ENCODE results near the gene PXDN.

Gene PXDN

DNA sequence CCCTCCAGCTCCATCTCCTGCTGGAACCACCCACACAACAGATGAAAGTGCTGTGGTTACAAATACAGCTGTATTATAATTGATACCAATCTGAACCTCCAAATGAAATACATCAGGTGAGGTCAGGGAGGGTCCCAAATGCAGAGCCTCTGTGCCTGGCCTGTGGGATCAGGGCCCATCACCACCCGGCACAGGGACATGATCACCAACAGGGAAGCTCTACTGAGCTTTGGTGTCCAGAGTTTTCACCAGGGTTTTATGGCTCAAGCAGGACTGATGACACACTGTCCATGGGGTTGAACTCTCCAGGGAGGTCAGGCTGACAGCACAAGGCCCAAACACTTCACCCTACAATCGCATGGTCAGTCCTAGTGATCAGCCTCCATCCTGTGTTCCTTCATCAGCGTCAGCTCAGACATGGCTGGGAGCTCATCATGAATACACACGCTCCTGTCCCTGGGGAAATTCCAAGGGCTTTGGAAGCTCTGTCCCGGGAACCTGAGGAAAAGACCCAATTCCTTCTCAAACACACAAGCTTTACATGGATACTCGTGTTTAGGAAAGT lies 3.9 kb upstream of the PXDN start:
- Mint-ChIP-seq H3K36me3 (ENCODE audit: insufficient read depth) (no peaks in the 10 kb centered on the region), H3K27me3 (peaks cover 32% of the 10 kb centered on the region), H3K4me3 (no peak overlapping the region), H3K4me1 (no peaks in the 10 kb centered on the region), H3K9me3 (no peaks in the 10 kb centered on the region), H3K27ac (ENCODE audit: low read depth) (no peak overlapping the region)
- no peak for DNase-seq (ENCODE audit: low spot score in 2 of 2)
- ATAC-seq (replicated peaks; ENCODE audit: extremely low read depth, poor library complexity, severe bottlenecking), result no peak

DNA sequence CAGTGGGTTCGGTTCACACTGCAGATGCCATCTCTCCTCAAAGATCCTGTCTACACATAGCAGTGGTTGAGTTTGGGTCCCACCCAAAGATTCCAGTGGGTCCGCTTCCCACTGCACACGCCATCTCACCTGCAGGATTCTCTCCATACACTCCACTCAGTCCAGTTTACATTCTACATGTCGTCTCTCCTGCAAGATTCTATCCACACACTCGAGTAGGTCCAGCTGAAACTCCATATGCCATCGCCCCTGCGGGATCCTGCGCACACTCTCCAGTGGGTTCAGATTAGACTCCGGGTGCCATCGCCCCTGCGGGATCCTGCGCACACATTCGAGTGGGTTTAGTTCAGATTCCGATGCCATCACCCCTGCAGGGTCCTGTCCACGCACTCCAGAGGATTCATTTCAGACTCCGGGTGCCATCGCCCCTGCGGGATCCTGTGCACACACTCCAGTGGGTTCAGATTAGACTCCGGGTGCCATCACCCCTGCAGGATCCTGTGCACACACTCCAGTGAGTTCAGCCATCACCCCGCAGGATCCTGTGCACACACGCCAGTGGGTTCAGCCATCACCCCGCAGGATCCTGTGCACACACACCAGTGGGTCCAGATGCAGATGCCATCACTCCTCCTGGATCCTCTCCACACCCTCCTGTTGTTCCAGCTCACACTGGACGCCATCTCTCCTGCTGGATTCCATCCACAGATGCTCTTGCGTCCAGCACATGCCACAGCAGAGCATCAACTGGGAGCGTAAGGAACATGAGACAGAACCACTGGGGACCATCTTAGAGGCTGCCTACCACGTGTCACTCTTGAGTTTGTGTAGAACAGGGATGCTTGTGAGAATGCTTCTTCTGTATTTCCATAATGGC lies 3.0 kb upstream of the PXDN start:
- H3K4me3 Mint-ChIP-seq, result no peak overlapping the region
- H3K27me3 Mint-ChIP-seq, result peaks cover 33% of the 10 kb centered on the region
- H3K4me1 Mint-ChIP-seq, result no peaks in the 10 kb centered on the region
- no peak overlapping the region for H3K27ac Mint-ChIP-seq (ENCODE audit: low read depth)
- ATAC-seq (replicated peaks; ENCODE audit: extremely low read depth, poor library complexity, severe bottlenecking) (no peak), DNase-seq (ENCODE audit: low spot score in 2 of 2) (no peak)
- H3K9me3 Mint-ChIP-seq, result no peaks in the 10 kb centered on the region
- H3K36me3 Mint-ChIP-seq (ENCODE audit: insufficient read depth), result no peaks in the 10 kb centered on the region

DNA sequence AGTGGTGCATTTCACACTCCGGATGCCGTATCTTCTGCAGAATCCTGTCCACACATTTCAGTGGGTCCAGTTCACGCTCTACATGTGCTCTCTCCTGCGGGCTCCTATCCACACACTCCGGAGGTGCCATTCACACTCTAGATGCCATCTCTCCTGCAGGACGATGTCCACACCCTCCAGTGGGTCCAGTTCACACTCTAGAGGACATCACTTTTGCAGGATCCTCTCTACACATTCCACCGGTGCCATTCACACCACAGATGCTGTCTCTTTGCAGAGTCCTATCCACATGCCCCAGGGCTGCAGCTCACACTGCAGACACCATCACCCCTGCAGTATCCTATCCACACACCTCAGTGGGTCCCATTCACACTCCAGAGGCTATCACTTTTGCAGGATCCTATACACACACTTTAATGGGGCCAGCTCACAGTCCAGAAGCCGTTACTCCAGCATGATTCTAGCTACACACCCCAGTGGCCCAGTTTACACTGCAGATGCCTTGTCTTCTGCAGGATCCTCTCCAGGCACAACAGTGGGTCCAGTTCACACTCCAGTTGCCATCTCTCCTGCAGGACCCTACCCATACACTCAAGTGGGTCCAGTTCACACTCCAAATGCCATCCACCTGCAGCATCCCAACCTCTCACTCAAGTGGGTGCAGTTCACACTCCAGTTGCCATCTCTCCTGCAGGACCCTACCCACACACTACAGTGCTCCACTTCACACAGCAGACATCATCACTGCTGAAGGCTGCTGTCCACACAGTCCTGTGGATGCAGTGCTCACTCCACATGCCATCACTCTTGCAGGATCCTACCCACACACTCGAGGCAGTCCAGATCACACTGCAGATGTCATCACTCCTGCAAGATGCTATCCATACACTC lies 2.1 kb upstream of the PXDN start:
- Mint-ChIP-seq H3K36me3 (ENCODE audit: insufficient read depth) (no peaks in the 10 kb centered on the region), H3K4me3 (no peak overlapping the region), H3K27me3 (peaks cover 37% of the 10 kb centered on the region), H3K4me1 (no peaks in the 10 kb centered on the region), H3K27ac (ENCODE audit: low read depth) (no peak overlapping the region), H3K9me3 (no peaks in the 10 kb centered on the region)
- DNase-seq (ENCODE audit: low spot score in 2 of 2) (no peak), ATAC-seq (replicated peaks; ENCODE audit: extremely low read depth, poor library complexity, severe bottlenecking) (no peak)

DNA sequence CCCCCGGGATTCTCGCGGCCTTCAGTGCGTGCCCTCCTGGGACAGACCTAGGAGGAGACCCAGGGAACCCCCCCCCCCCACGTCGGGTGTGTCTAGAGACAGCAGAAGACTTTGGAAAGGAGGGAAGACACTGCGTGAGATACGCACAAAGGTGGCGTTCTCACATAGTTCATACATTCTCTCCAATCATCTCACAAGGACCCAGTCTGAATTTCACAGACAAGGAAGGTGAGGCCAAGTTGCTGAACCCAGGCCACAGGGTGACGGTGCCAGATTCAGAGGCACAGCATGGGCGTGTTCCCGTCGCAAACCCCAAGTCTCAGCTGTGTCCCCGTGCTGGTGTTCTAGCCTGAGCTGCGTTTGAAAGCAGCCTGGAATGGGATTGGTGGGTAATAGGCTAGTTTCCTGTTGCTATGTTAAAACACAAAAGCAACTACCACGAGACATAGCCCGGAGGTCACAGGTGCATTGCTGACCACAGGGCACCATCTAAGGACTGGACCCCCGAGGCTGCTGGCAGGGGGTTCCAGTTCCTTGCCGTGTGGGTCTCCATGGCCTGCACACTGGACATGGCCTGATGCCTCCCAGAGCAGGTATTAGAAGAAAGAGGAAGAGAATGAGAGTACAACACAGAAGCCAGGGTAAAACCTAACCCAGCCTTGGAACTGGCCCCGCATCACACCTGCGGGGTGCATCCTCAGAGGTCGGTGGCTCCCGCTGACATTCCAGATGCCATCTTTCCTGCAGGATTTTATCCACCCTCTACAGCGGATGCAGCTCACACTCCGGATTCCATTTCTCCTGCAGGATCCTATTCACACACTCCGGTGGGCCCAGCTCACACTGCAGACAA lies 1.1 kb upstream of the PXDN start:
- H3K4me3 Mint-ChIP-seq, result no peak overlapping the region
- DNase-seq (ENCODE audit: low spot score in 2 of 2), result no peak
- H3K27me3 Mint-ChIP-seq, result peaks cover 38% of the 10 kb centered on the region
- no peak for ATAC-seq (replicated peaks; ENCODE audit: extremely low read depth, poor library complexity, severe bottlenecking)
- no peak overlapping the region for H3K27ac Mint-ChIP-seq (ENCODE audit: low read depth)
- no peaks in the 10 kb centered on the region for H3K4me1 Mint-ChIP-seq
- no peaks in the 10 kb centered on the region for H3K36me3 Mint-ChIP-seq (ENCODE audit: insufficient read depth)
- H3K9me3 Mint-ChIP-seq, result no peaks in the 10 kb centered on the region

- Mint-ChIP-seq H3K27me3 (peaks cover 38% of the 10 kb centered on the region), H3K4me3 (no peak overlapping the region), H3K4me1 (no peaks in the 10 kb centered on the region), H3K9me3 (no peaks in the 10 kb centered on the region), H3K36me3 (ENCODE audit: insufficient read depth) (no peaks in the 10 kb centered on the region), H3K27ac (ENCODE audit: low read depth) (no peak overlapping the region)
- no peak for ATAC-seq (replicated peaks; ENCODE audit: extremely low read depth, poor library complexity, severe bottlenecking)
- no peak for DNase-seq (ENCODE audit: low spot score in 2 of 2)
Observed at GRCh38 chr2:1744151-1744445, 217 bp downstream of the PXDN start.

DNA sequence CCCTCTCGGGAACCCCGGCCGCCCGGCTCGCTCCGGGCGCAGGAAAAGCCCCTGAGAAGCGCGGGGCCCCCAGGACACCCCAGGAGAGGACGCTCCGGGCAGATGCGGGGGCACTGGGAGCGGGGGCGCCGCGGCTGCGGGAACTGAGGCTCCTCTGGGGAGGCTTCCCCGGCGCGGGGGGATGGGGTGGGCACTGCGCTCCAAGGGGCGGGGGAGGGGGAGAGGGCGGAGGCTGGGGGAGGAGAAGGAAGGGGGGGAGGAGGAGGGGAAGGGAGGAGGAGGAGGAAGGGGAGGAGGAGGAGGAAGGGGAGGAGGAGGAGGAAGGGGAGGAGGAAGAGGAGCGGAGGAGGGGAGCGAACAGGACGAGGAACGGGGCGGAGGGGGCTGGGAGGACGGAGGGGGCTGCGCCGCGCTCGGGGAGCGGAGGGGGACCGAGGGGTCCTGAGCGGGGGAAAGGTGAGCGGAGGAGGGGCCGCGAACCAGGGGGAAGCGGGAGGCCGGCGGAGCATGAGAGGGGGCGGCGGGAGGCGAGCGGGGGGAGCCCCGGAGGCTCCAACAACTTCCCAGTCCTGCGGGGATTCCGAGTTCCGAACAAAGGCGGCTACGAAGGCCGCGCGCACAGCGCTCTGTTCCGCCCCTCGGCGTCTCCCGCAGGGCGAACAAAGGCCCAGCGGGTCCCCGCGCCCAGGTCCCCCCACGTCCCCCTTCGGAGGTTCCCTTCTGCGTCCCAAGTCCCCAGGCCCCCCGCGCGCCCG lies 742 bp downstream of the PXDN start:
- DNase-seq (ENCODE audit: low spot score in 2 of 2) (no peak), ATAC-seq (replicated peaks; ENCODE audit: extremely low read depth, poor library complexity, severe bottlenecking) (no peak)
- Mint-ChIP-seq H3K9me3 (no peaks in the 10 kb centered on the region), H3K27me3 (peaks cover 38% of the 10 kb centered on the region), H3K27ac (ENCODE audit: low read depth) (no peak overlapping the region), H3K4me3 (no peak overlapping the region), H3K36me3 (ENCODE audit: insufficient read depth) (no peaks in the 10 kb centered on the region), H3K4me1 (no peaks in the 10 kb centered on the region)

- H3K36me3 Mint-ChIP-seq (ENCODE audit: insufficient read depth), result no peaks in the 10 kb centered on the region
- peak overlapping the region; percentile 29 for H3K4me3 Mint-ChIP-seq
- no peak for DNase-seq (ENCODE audit: low spot score in 2 of 2)
- no peaks in the 10 kb centered on the region for H3K9me3 Mint-ChIP-seq
- no peak overlapping the region for H3K27ac Mint-ChIP-seq (ENCODE audit: low read depth)
- peaks cover 38% of the 10 kb centered on the region for H3K27me3 Mint-ChIP-seq
- no peak for ATAC-seq (replicated peaks; ENCODE audit: extremely low read depth, poor library complexity, severe bottlenecking)
- no peaks in the 10 kb centered on the region for H3K4me1 Mint-ChIP-seq
Observed at GRCh38 chr2:1742681-1743395, 1.5 kb downstream of the PXDN start.

GRCh38 chr2:1742301-1742680 lies 2.0 kb downstream of the PXDN start:
- DNase-seq (ENCODE audit: low spot score in 2 of 2), result no peak

DNA sequence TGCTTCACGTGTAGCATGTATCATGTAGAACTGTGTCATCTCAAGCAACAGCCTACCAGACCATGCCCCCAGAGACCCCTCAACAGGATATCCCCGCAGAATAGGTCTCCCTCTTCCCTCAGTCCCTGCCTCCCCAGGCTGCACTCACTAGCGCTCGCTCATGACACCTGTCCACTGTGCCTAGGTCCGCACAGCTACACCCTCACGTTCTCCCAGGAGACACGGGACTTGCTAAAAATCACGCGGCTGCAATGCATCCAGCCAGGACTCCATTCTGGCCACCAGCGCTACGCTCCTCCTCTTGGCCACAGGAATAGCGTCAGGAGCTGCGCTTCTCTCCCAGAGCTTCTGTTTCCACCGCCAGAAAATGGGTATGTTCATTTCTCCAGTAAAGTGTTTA lies 2.5 kb downstream of the PXDN start:
- H3K27me3 Mint-ChIP-seq, result peaks cover 29% of the 10 kb centered on the region
- H3K4me3 Mint-ChIP-seq, result no peak overlapping the region
- no peak for ATAC-seq (replicated peaks; ENCODE audit: extremely low read depth, poor library complexity, severe bottlenecking)
- H3K36me3 Mint-ChIP-seq (ENCODE audit: insufficient read depth), result no peaks in the 10 kb centered on the region
- H3K4me1 Mint-ChIP-seq, result no peaks in the 10 kb centered on the region
- no peaks in the 10 kb centered on the region for H3K9me3 Mint-ChIP-seq
- DNase-seq (ENCODE audit: low spot score in 2 of 2), result no peak
- no peak overlapping the region for H3K27ac Mint-ChIP-seq (ENCODE audit: low read depth)

More at GRCh38 chr2:1742301-1742680, 2.0 kb downstream of the PXDN start:
- Mint-ChIP-seq H3K27me3 (peaks cover 33% of the 10 kb centered on the region), H3K4me3 (no peak overlapping the region), H3K27ac (ENCODE audit: low read depth) (no peak overlapping the region), H3K9me3 (no peaks in the 10 kb centered on the region), H3K4me1 (no peaks in the 10 kb centered on the region), H3K36me3 (ENCODE audit: insufficient read depth) (no peaks in the 10 kb centered on the region)
- no peak for ATAC-seq (replicated peaks; ENCODE audit: extremely low read depth, poor library complexity, severe bottlenecking)

DNA sequence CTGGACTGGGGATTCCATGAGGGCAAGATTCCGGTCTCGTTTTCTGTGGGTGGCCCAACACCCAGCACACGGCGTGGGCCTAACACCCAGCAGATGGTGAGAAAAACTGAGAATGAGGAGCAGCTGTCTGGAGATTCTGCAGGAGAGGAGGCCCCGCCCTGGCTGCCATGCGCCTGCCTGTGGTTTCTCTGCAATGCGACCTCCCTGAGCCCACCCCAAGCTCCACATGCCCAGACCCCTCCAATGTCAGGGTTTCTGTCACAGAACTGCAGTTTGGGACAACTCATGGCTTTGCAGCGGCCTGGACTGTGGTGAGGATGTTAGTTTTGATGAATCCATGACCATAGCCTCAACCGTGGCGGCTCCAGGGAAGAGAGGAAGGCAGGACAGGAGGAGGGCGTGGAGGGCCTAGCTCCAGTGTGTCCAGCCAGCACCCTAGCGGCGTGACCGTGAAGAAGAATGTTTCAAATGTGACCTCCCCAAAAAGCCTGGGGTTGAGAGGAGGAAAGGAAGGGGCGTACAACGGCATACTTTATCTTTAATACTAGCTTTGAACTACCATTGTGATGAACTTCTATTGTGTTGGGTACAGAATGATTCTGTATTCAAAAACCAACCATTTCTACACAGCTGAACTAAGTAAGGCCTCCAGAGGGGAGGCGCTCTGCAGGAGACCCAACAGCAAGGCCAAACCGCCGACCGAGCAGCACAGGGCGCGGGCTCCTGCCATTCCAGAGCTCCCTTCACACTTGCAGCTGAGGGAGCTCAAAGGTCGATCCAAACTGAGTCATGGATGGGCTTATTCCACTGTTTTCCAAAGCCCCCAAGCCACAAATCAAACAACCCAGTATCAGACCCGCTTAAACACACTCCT lies 3.4 kb downstream of the PXDN start:
- H3K27me3 Mint-ChIP-seq, result peaks cover 20% of the 10 kb centered on the region
- H3K4me1 Mint-ChIP-seq, result no peaks in the 10 kb centered on the region
- no peak overlapping the region for H3K4me3 Mint-ChIP-seq
- DNase-seq (ENCODE audit: low spot score in 2 of 2), result no peak
- H3K27ac Mint-ChIP-seq (ENCODE audit: low read depth), result no peak overlapping the region
- H3K36me3 Mint-ChIP-seq (ENCODE audit: insufficient read depth), result no peaks in the 10 kb centered on the region
- no peak for ATAC-seq (replicated peaks; ENCODE audit: extremely low read depth, poor library complexity, severe bottlenecking)
- peaks cover 4% of the 10 kb centered on the region for H3K9me3 Mint-ChIP-seq

Measured in central memory CD8-positive, alpha-beta T cell (primary cell).